H1 (cell line): ENCODE measurements around the gene BAIAP2. TPM values are rescaled to one million over a fixed set of nuclear protein-coding genes. Genes with fewer than 3 reads are reported as not detected.

ENCODE experiments used
- CTCF ChIA-PET: fragments of 300-600 bp; sonication (Branson Sonifier 250); formaldehyde crosslinking; loops from one replicate; lab custom pipeline; 2021; ENCODE audit not compliant: partially characterized antibody; lab: Charles Lee
- POLR2A ChIA-PET: fragments of 300-600 bp; sonication (Branson Sonifier 250); formaldehyde crosslinking; loops from one replicate; lab custom pipeline; 2021; ENCODE audit warnings: inconsistent platforms; ENCODE audit not compliant: partially characterized antibody; lab: Charles Lee
- DNase-seq, 2 experiments: peaks; one replicate each; pipeline versions ENCODE4 v3.0.0 to v3.0.0-alpha.2; 2010 to 2022; ENCODE audit warnings: low spot score in 2 of 2, low read depth in 1 of 2, mixed read lengths in 1 of 2
- FAIRE-seq: peaks from 2 replicates; lab custom pipeline; 2011; peaks lifted over from hg19 to GRCh38; lab: Jason Lieb, UNC
- H2AFZ ChIP-seq: 2 replicates; pipeline ENCODE4 v1.8.1; 2012; ENCODE audit warnings: low read length, inconsistent platforms
- H2AK5ac ChIP-seq: 2 replicates; pipeline ENCODE4 v1.6.1; 2013; ENCODE audit warnings: low read depth, low read length
- H2BK120ac ChIP-seq: replicated peaks from 2 replicates; pipeline ENCODE3; 2013; ENCODE audit warnings: low read depth, low read length, inconsistent platforms
- H2BK12ac ChIP-seq: 2 replicates; pipeline ENCODE4 v1.6.1; 2013; ENCODE audit warnings: low read depth, low read length
- H2BK15ac ChIP-seq: 2 replicates; pipeline ENCODE4 v1.6.1; 2013; ENCODE audit warnings: low read length
- H2BK20ac ChIP-seq: 2 replicates; pipeline ENCODE4 v1.6.1; 2013; ENCODE audit warnings: low read length
- H2BK5ac ChIP-seq: 2 replicates; pipeline ENCODE4 v1.6.1; 2013; ENCODE audit warnings: low read depth, low read length
- H3K14ac ChIP-seq: 2 replicates; pipeline ENCODE4 v1.6.1; 2013; ENCODE audit warnings: inconsistent platforms; ENCODE audit not compliant: insufficient read length
- H3K18ac ChIP-seq: 2 replicates; pipeline ENCODE4 v1.6.1; 2013; ENCODE audit warnings: low read length; ENCODE audit errors: extremely low read depth
- H3K23ac ChIP-seq: 2 replicates; pipeline ENCODE4 v1.6.1; 2013; ENCODE audit warnings: inconsistent platforms; ENCODE audit not compliant: insufficient read length
- H3K23me2 ChIP-seq: 2 replicates; pipeline ENCODE4 v1.6.1; 2013; ENCODE audit warnings: low read depth, low read length
- H3K27ac ChIP-seq: 2 replicates; pipeline ENCODE4 v1.6.1; 2011; ENCODE audit warnings: low read depth, low read length, inconsistent platforms
- H3K27me3 ChIP-seq, 4 experiments: replicated peaks in 1 of 4; 1 replicate in 1 of 4; 2 replicates in 3 of 4; pipeline versions ENCODE4 v1.6.1 to v1.8.1; 2011 to 2013; ENCODE audit warnings: low read length in 3 of 4, mild to moderate bottlenecking in 3 of 4, inconsistent platforms in 2 of 4, mixed read lengths in 2 of 4, moderate library complexity in 1 of 4; ENCODE audit not compliant: control insufficient read depth in 3 of 4, insufficient read depth in 3 of 4; ENCODE audit errors: extremely low read depth in 1 of 4
- H3K36me3 ChIP-seq, 4 experiments: 2 replicates each; pipeline versions ENCODE4 v1.6.1 to v1.8.1; 2011 to 2013; ENCODE audit warnings: mild to moderate bottlenecking in 4 of 4, low read length in 3 of 4, moderate library complexity in 2 of 4, control low read depth in 1 of 4, inconsistent platforms in 1 of 4; ENCODE audit not compliant: insufficient read depth in 4 of 4, control insufficient read depth in 2 of 4
- H3K4ac ChIP-seq: replicated peaks from 2 replicates; pipeline ENCODE3; 2013; ENCODE audit warnings: low read length, low read depth, mixed read lengths, inconsistent platforms; ENCODE audit not compliant: insufficient read length
- H3K4me1 ChIP-seq, 4 experiments: replicated peaks in 1 of 4; 1 replicate in 1 of 4; 2 replicates in 3 of 4; pipeline versions ENCODE4 v1.6.1 to v1.8.1; 2011 to 2013; ENCODE audit warnings: low read length in 3 of 4, inconsistent platforms in 2 of 4, mixed read lengths in 1 of 4; ENCODE audit not compliant: insufficient read depth in 4 of 4, control insufficient read depth in 3 of 4
- H3K4me2 ChIP-seq, 2 experiments: 2 replicates each; pipeline versions ENCODE4 v1.6.1 to v1.8.1; 2011 to 2013; ENCODE audit warnings: low read depth in 2 of 2, low read length in 2 of 2, control low read depth in 1 of 2, inconsistent platforms in 1 of 2, mild to moderate bottlenecking in 1 of 2; ENCODE audit not compliant: insufficient read depth in 1 of 2
- H3K4me3 ChIP-seq, 4 experiments: fragments of 200-600, 300-600 bp in 1 of 4; sonication (generic), shearing (Covaris generic), sonication (Bioruptor Twin) in 1 of 4; 2 replicates each; pipeline versions ENCODE4 v1.5.1 to v1.8.1; 2011 to 2016; ENCODE audit warnings: low read length in 4 of 4, low read depth in 3 of 4, control low read depth in 2 of 4, inconsistent platforms in 2 of 4, mild to moderate bottlenecking in 2 of 4, mixed read lengths in 1 of 4, moderate library complexity in 1 of 4; ENCODE audit not compliant: insufficient read depth in 2 of 4; ENCODE audit errors: extremely low read depth in 1 of 4
- H3K56ac ChIP-seq: replicated peaks from 2 replicates; pipeline ENCODE3; 2013; ENCODE audit warnings: low read depth, mild to moderate bottlenecking, mixed read lengths, low read length, inconsistent platforms; ENCODE audit not compliant: insufficient read length
- H3K79me1 ChIP-seq: 2 replicates; pipeline ENCODE4 v1.6.1; 2013; ENCODE audit warnings: low read depth, low read length, control low read depth
- H3K79me2 ChIP-seq, 2 experiments: 2 replicates each; pipeline versions ENCODE4 v1.6.1 to v1.8.1; 2012 to 2013; ENCODE audit warnings: low read length in 2 of 2, mild to moderate bottlenecking in 2 of 2, inconsistent platforms in 1 of 2; ENCODE audit not compliant: insufficient read depth in 2 of 2, control insufficient read depth in 1 of 2
- H3K9ac ChIP-seq, 4 experiments: replicated peaks in 1 of 4; 1 replicate in 1 of 4; 2 replicates in 3 of 4; pipeline versions ENCODE4 v1.6.1 to v1.8.1; 2011 to 2013; ENCODE audit warnings: low read depth in 3 of 4, low read length in 3 of 4, control low read depth in 2 of 4, mild to moderate bottlenecking in 2 of 4, moderate library complexity in 2 of 4, inconsistent platforms in 1 of 4; ENCODE audit errors: extremely low read depth in 1 of 4
- H3K9me3 ChIP-seq, 2 experiments: 2 replicates each; pipeline versions ENCODE4 v1.6.1 to v1.8.1; 2012 to 2013; ENCODE audit warnings: mild to moderate bottlenecking in 2 of 2, moderate library complexity in 2 of 2, control low read depth in 1 of 2, inconsistent platforms in 1 of 2, low read depth in 1 of 2, low read length in 1 of 2, mixed read lengths in 1 of 2; ENCODE audit not compliant: insufficient read depth in 2 of 2
- H4K20me1 ChIP-seq, 2 experiments: replicated peaks in 1 of 2; 2 replicates each; pipeline versions ENCODE3 to v1.8.1; 2011 to 2013; ENCODE audit warnings: inconsistent platforms in 2 of 2, low read length in 2 of 2, mild to moderate bottlenecking in 1 of 2; ENCODE audit not compliant: insufficient read depth in 2 of 2, control insufficient read depth in 1 of 2
- H4K5ac ChIP-seq: 2 replicates; pipeline ENCODE4 v1.6.1; 2013; ENCODE audit warnings: low read length, low read depth, mixed read lengths, inconsistent platforms; ENCODE audit not compliant: insufficient read length
- H4K8ac ChIP-seq: 2 replicates; pipeline ENCODE4 v1.8.0; 2013; ENCODE audit warnings: mild to moderate bottlenecking, moderate library complexity, low read length, inconsistent platforms; ENCODE audit not compliant: insufficient read depth; ENCODE audit errors: extremely low read depth
- H4K91ac ChIP-seq: replicated peaks from 2 replicates; pipeline ENCODE3; 2013; ENCODE audit warnings: low read length, mixed read lengths, inconsistent platforms; ENCODE audit not compliant: insufficient read length
- CHD1 ChIP-seq: IDR thresholded peaks from 2 replicates; pipeline ENCODE4 v1.6.1; 2012; ENCODE audit warnings: low read depth, low read length, improper control_type of control experiment
- EP300 ChIP-seq, 2 experiments: IDR thresholded peaks; 1 replicate in 1 of 2; 2 replicates in 1 of 2; pipeline ENCODE4 v1.6.1; 2011 to 2012; ENCODE audit warnings: low read depth in 2 of 2, low read length in 2 of 2, mild to moderate bottlenecking in 2 of 2, borderline replicate concordance in 1 of 2, inconsistent platforms in 1 of 2, moderate library complexity in 1 of 2
- KDM1A ChIP-seq: fragments of 200-600, 300-600 bp; sonication (generic); IDR thresholded peaks from 2 replicates; pipeline ENCODE4 v1.7.1; 2016; ENCODE audit warnings: mild to moderate bottlenecking, low read length, borderline replicate concordance
- MAFK ChIP-seq: IDR thresholded peaks from 2 replicates; pipeline ENCODE4 v1.6.1; 2012; ENCODE audit warnings: low read depth, mild to moderate bottlenecking, improper control_type of control experiment, low read length
- NRF1 ChIP-seq: IDR thresholded peaks from 2 replicates; pipeline ENCODE4 v1.6.1; 2011; ENCODE audit warnings: mild to moderate bottlenecking, low read depth, low read length, improper control_type of control experiment
- POLR2A ChIP-seq, 2 experiments: IDR thresholded peaks; 1 replicate in 1 of 2; 2 replicates in 1 of 2; pipeline ENCODE4 v1.6.1; 2011; ENCODE audit warnings: low read depth in 2 of 2, low read length in 2 of 2, mild to moderate bottlenecking in 2 of 2; ENCODE audit errors: control extremely low read depth in 1 of 2
- POLR2AphosphoS5 ChIP-seq: IDR thresholded peaks from 2 replicates; pipeline ENCODE4 v1.6.1; 2011; ENCODE audit warnings: low read depth, low read length
- POU5F1 ChIP-seq: IDR thresholded peaks from 2 replicates; pipeline ENCODE4 v1.6.1; 2011; ENCODE audit warnings: low read depth, mild to moderate bottlenecking, low read length, moderate library complexity
- SIX5 ChIP-seq: IDR thresholded peaks from 2 replicates; pipeline ENCODE4 v1.6.1; 2011; ENCODE audit warnings: mild to moderate bottlenecking, low read depth, low read length
- SP1 ChIP-seq: IDR thresholded peaks from 2 replicates; pipeline ENCODE4 v1.6.1; 2011; ENCODE audit warnings: low read depth, low read length
- SP4 ChIP-seq: IDR thresholded peaks from 2 replicates; pipeline ENCODE4 v1.6.1; 2012; ENCODE audit warnings: low read length, inconsistent platforms
- SRF ChIP-seq: IDR thresholded peaks from 2 replicates; pipeline ENCODE4 v1.6.1; 2011; ENCODE audit warnings: mild to moderate bottlenecking, low read depth, low read length, moderate library complexity
- TAF7 ChIP-seq: optimal IDR thresholded peaks from 2 replicates; pipeline ENCODE3; 2011; ENCODE audit warnings: low read depth, mild to moderate bottlenecking, inconsistent platforms, low read length, moderate library complexity, borderline replicate concordance
- WGBS, 2 experiments: shearing (Covaris generic) in 1 of 2; methylation state at CpG; one replicate each; pipeline versions ENCODE4 v1.1.6 to v1.1.7; 2013 to 2015; ENCODE audit warnings: low lambda C conversion rate in 2 of 2, mixed read lengths in 2 of 2, inconsistent platforms in 1 of 2, low coverage in 1 of 2, missing lambda C conversion rate in 1 of 2; ENCODE audit not compliant: insufficient replicate concordance in 2 of 2, insufficient coverage in 1 of 2, insufficient read length in 1 of 2; ENCODE audit errors: extremely low coverage in 1 of 2, missing lambda C conversion rate in 1 of 2; 5-methylcytosine and 5-hydroxymethylcytosine counted together
- polyA plus RNA-seq, 7 experiments: library from polyadenylated mRNA; depleted of rRNA in 3 of 7; stranded (reverse) in 5 of 7; unstranded in 2 of 7; fragments of >200 nt in 5 of 7; fragments of 200-250 nt in 2 of 7; gene quantifications; 1 replicate in 5 of 7; 2 replicates in 1 of 7; 4 replicates in 1 of 7; pipeline versions ENCODE4 v1.2.1 to v1.2.3, GENCODE V29; 2011 to 2013; ENCODE audit warnings: missing spikeins in 2 of 7, mixed read lengths in 2 of 7
- total RNA-seq: library from RNA; stranded (reverse); fragmentation: NEBNext Ultra II Directional; extraction: Animal tissue kit (Norgen Biotek cat#: 25700); gene quantifications from 2 replicates; pipeline ENCODE4 v1.2.1, GENCODE V29; 2021
- TF ChIP-seq, protein P1 (sequence below): IDR thresholded peaks from 2 replicates; pipeline ENCODE4 v1.6.1; 2012; ENCODE audit warnings: inconsistent platforms

BAIAP2 gene
- total and polyA plus RNA-seq, 2 of the 8 experiments (the other 6 are each of a cell fraction or from before 2014, with no cell fraction given), result 10.0 to 22.8 TPM

DNA sequence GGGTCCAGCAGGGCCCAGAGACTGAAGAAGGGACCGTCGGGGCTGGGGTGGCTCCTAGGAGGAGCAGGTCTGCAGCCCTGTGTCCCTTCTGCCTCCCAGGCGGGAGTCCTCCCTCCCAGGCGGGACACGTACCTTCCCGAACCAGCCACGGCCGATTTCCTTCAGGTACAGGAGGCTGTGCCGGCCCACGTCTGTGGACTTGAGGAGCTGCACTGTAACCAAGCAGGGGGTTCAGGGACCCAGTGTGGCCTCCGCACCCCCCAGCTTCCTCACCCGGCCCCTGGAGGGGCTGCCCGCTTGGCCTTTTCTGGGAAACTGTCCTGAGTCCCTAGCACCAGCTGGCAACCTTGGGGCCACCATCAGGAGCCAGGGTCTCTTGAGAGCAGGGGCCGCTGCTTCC, 93.4 kb downstream of the BAIAP2 start:
- Histone ChIP-seq H2BK12ac (no peak overlapping the region), H2BK15ac (no peak overlapping the region), H3K27me3 (no peaks in the 10 kb centered on the region; a peak in 1 of 7 replicates), H3K18ac (no peak overlapping the region), H3K79me2 (no peaks in the 10 kb centered on the region), H3K9me3 (no peaks in the 10 kb centered on the region), H2AK5ac (no peak overlapping the region), H3K9ac (no peak overlapping the region), H3K56ac (no peak overlapping the region), H3K4me3 (no peak overlapping the region), H3K27ac (no peak overlapping the region), H3K23ac (no peak overlapping the region), H4K20me1 (peaks cover 0 to 3% of the 10 kb centered on the region in 2 experiments), H2BK120ac (no peak overlapping the region), H3K36me3 (no peaks in the 10 kb centered on the region), H3K14ac (no peak overlapping the region), H3K4me1 (peaks cover 0 to 11% (median 6%) of the 10 kb centered on the region in 4 experiments; a peak in 3 of 7 replicates), H2AFZ (no peak overlapping the region), H4K91ac (no peak overlapping the region), H3K23me2 (no peaks in the 10 kb centered on the region), H3K4ac (no peak overlapping the region), H2BK5ac (no peak overlapping the region), H2BK20ac (no peak overlapping the region), H3K4me2 (no peak overlapping the region), H3K79me1 (no peaks in the 10 kb centered on the region), H4K5ac (no peak overlapping the region), H4K8ac (no peak overlapping the region)
- ChIA-PET CTCF (interaction anchor here (0.7 to 1.5 kb wide), 6 partner anchors 14 to 124 kb away, joined by 3 to 4 read pairs (median 3); no protein-coding TSS in a partner anchor), POLR2A (interaction anchor here (0.7 kb wide), 1 partner anchor 124 kb away, joined by 3 read pairs; no protein-coding TSS in a partner anchor)
- 95% methylated on average over 13 of the region's 14 CpGs; no CpG with 5 or more reads in 1 of the 2 experiments for WGBS, 2 experiments
- FAIRE-seq (no peak), DNase-seq (no peak)
- no peak for TF ChIP-seq EP300 (IDR thresholded peaks at IDR 0.05; ENCODE audit: borderline replicate concordance in 1 of 2, low read depth in 2 of 2, low read length in 2 of 2)
- TF ChIP-seq, protein P1, sequence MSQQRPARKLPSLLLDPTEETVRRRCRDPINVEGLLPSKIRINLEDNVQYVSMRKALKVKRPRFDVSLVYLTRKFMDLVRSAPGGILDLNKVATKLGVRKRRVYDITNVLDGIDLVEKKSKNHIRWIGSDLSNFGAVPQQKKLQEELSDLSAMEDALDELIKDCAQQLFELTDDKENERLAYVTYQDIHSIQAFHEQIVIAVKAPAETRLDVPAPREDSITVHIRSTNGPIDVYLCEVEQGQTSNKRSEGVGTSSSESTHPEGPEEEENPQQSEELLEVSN, result no peak
- no peak for TF ChIP-seq MAFK
- TF ChIP-seq SP1, result no peak
- TF ChIP-seq POU5F1, result no peak
- TF ChIP-seq POLR2A (IDR thresholded peaks at IDR 0.05; ENCODE audit: control extremely low read depth in 1 of 2, low read depth in 2 of 2, low read length in 2 of 2), result no peak
- no peak for TF ChIP-seq CHD1
- no peak for TF ChIP-seq SIX5
- TF ChIP-seq POLR2AphosphoS5, result no peak
- TF ChIP-seq NRF1, result no peak
- TF ChIP-seq SRF, result no peak
- no peak for TF ChIP-seq KDM1A
- TF ChIP-seq SP4, result no peak
- no peak for TF ChIP-seq TAF7
